GM18951 (cell line): ENCODE data around the gene NPAS3.

ENCODE experiments used
- POLR2A ChIP-seq: IDR thresholded peaks from 4 replicates; pipeline ENCODE4 v1.6.1; 2011; ENCODE audit warnings: mild to moderate bottlenecking; ENCODE audit not compliant: insufficient read length, insufficient read depth; ENCODE audit errors: extremely low read depth
- in situ Hi-C: fragments of 300-500 bp; cut with MboI; formaldehyde crosslinking; loops from one replicate; pipeline ENCODE4 v1.12.0; 2022; ENCODE audit warnings: low sequenced_read_pairs, mixed read lengths, inconsistent platforms; ENCODE audit not compliant: unreplicated experiment

The NPAS3 gene

GRCh38 chr14:33098016-33098415 is 159.3 kb downstream of the NPAS3 start:
- TF ChIP-seq POLR2A, result no peak

DNA sequence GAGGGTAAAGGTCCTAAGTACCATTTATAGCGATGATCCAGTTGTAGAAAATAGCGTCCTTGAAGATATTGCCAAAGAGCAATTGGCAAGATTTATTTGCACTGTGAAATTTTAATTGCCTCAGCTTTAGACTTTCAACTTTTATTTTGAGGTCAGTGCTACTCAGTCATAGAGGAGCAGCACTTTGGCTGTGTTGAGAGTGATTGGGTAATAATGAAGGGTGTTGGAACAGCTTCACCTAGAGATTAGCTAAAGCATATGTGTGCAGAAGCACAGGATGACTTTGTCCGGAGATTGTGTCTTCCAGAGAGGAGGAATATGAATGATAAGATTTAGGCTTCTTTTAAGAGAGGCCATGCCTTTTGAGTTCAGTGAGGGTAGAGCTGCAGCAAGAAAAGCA is 164.8 kb downstream of the NPAS3 start:
- in situ Hi-C loops, result no loop called here
- TF ChIP-seq POLR2A, result no peak

More at GRCh38 chr14:33098016-33098415, 159.3 kb downstream of the NPAS3 start:
- in situ Hi-C loops, result no loop called here

- no peak for TF ChIP-seq POLR2A
- in situ Hi-C loops, result no loop called here
These were observed 165.3 kb downstream of the NPAS3 start for GRCh38 chr14:33103966-33104365.

- in situ Hi-C loops, result no loop called here
- TF ChIP-seq POLR2A, result no peak
These were observed 172.2 kb downstream of the NPAS3 start for GRCh38 chr14:33110737-33111443.

DNA sequence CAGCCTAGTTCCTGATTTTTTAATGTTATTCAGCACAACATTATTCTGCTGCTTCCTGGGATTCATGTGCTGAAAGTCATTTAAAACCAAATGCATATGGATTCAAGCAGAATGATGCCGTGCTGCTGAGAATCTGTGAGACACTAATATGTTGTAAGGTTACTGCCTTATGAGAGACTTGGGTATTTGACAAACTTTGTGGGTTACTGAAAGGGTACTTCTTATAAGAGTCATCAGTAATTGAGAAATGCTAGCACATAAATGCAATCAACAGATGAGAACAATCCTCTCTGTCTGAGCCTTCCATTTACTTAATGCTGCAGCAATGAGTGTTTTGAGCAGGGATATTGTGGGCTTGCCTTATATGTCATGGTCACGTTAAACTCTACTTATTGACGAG is 175.7 kb downstream of the NPAS3 start:
- in situ Hi-C loops, result no loop called here
- no peak for TF ChIP-seq POLR2A

DNA sequence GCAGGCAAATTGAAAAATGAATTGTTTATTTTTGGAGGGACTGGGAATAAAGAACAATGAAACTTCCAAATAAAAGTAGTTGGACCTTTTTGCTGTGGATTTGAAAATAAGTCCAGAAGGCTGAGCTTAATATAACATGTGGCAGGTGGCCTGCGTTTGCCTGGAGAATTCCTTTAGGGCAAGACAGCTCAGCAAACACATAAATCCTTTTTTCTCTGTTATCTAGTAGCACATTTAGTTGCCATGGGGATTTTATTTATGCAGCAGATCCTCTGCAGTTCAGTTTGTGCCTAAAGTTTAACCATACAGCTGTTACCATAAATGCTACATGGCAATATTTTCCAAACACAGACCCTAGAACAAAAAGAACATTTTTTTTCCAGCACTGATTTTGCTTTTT is 180.0 kb downstream of the NPAS3 start:
- no peak for TF ChIP-seq POLR2A
- in situ Hi-C loops, result no loop called here

GRCh38 chr14:33120341-33120740 is 181.7 kb downstream of the NPAS3 start:
- TF ChIP-seq POLR2A, result no peak
- in situ Hi-C loops, result no loop called here

GRCh38 chr14:33120966-33121365 is 182.3 kb downstream of the NPAS3 start:
- TF ChIP-seq POLR2A, result no peak
- in situ Hi-C loops, result no loop called here

DNA sequence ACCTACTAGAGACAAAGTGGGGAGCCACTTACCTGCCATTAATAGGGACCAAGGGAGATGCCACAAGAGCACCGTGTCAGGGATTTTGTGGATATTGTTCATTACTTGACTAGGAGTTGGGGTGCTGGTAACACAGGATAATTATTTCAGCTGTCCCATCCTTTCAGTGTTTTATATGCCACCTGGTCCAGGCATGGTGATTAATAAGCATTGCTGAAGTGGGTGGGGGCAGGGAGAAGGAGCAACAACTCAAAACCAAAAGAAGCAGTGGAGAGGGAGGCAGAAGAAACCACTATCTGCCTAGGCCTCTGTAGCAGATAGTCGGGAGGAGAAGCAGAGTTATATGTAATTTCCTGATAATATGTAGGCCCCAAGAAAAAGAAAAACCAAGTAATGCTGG is 184.6 kb downstream of the NPAS3 start:
- no peak for TF ChIP-seq POLR2A
- in situ Hi-C loops, result no loop called here

GRCh38 chr14:33126433-33126832 is 187.8 kb downstream of the NPAS3 start:
- TF ChIP-seq POLR2A, result no peak
- in situ Hi-C loops, result no loop called here

GRCh38 chr14:33127531-33127930 is 188.9 kb downstream of the NPAS3 start:
- in situ Hi-C loops, result no loop called here
- no peak for TF ChIP-seq POLR2A

DNA sequence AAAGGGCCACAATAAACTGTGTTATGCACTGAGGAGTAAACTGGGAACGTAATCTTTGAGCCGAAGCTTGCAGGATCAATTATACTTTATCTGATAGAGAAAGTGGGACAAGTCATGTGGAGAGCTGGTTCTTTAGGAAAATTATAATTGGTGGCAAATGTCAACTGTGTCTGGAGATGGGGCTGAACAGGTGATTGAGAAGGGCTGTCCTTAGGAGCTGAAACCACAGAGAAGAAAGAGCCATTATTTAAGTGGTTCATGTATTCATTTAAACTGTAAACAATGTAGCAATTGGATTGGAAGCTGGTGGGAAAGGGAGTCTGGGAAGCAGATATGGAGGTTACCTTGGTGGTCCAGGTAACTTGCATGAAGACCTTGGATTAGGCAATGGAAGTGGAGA is 193.1 kb downstream of the NPAS3 start:
- TF ChIP-seq POLR2A, result no peak
- in situ Hi-C loops, result no loop called here

- TF ChIP-seq POLR2A, result no peak
- in situ Hi-C loops, result no loop called here
These were observed 195.5 kb downstream of the NPAS3 start for GRCh38 chr14:33134162-33134561.

DNA sequence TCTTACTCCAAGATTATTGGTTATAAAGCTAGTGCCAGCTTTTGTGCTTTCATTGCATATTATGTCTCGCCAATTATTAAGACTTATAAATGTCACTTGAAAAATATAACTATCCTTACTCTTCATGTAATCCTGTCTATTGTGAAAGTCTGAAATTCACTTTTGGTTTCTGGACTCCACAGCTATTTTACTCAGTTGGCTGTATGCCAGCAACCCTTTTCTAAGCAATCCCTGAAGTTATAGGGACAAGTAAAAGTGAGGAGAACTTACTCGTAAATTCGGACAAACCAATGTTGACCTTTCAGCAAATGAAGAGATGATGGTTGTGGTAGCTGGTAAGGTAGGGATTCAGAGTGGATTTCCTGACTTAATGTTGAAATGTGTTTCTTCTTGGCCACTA is 196.3 kb downstream of the NPAS3 start:
- in situ Hi-C loops, result no loop called here
- no peak for TF ChIP-seq POLR2A
